Muscle of leg (tissue), 11 donors: ENCODE data around the gene MARVELD3. TPM values are rescaled to one million over a fixed set of nuclear protein-coding genes. Genes with fewer than 3 reads are reported as not detected.

Source experiments
- DNase-seq: peaks from one replicate; pipeline ENCODE4 v3.0.0; 2013
- H3K27ac ChIP-seq: one replicate; pipeline ENCODE4 v1.5.1; 2013; ENCODE audit warnings: mild to moderate bottlenecking, low read length, control low read depth
- H3K27me3 ChIP-seq: one replicate; pipeline ENCODE4 v1.6.1; 2013; ENCODE audit warnings: low read length; ENCODE audit not compliant: control insufficient read depth, insufficient read depth
- H3K36me3 ChIP-seq: one replicate; pipeline ENCODE4 v1.6.1; 2013; ENCODE audit warnings: low read length; ENCODE audit not compliant: control insufficient read depth, insufficient read depth
- H3K4me1 ChIP-seq: one replicate; pipeline ENCODE4 v1.6.1; 2013; ENCODE audit warnings: low read length; ENCODE audit not compliant: control insufficient read depth, insufficient read depth
- H3K4me3 ChIP-seq: one replicate; pipeline ENCODE4 v1.5.1; 2013; ENCODE audit warnings: low read length, control low read depth
- H3K9me3 ChIP-seq: replicated peaks from 2 replicates; pipeline ENCODE4 v1.6.1; 2013; ENCODE audit warnings: low read depth, low read length; ENCODE audit not compliant: control insufficient read depth
- WGBS: methylation state at CpG from one replicate; pipeline ENCODE4 v1.1.5; 2013; ENCODE audit warnings: missing lambda C conversion rate; ENCODE audit not compliant: insufficient coverage; 5-methylcytosine and 5-hydroxymethylcytosine counted together
- polyA plus RNA-seq, 8 donors: library from polyadenylated mRNA; unstranded; fragments of 120-200 nt; gene quantifications; one replicate each; pipeline versions ENCODE4 v1.2.1 to v1.2.3, GENCODE V29; 2013; ENCODE audit warnings: inconsistent platforms in 1 of 8, low replicate concordance in 1 of 8; ENCODE audit not compliant: insufficient read length in 8 of 8, insufficient read depth in 1 of 8
- total RNA-seq: library from RNA; stranded (reverse); fragments of 120-200 nt; gene quantifications from one replicate; pipeline ENCODE4 v1.2.4, GENCODE V29; 2013

Gene MARVELD3
- total and polyA plus RNA-seq, 9 donors = 0.14 to 4.0 (median 0.30) TPM; not detected in 1

DNA sequence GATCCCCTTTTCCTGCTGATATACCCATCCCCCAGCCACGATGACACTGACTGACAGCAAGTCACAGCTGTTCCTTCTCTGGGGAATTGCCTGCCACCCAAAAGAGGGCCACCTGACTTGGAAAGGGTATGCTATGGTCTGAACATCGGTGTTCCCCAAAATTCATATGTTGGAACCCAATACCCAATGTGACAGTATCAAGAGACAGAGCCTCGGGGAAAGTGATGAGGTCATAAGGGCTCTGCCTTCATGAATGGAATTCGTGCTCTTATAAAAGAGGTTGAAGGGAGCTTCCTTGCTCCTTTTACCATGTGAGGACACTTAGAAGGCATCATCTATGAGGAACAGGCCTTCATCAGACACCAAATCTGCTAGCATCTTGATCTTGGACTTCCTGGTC is 7.6 kb upstream of the MARVELD3 start:
- H3K36me3 ChIP-seq = no peaks in the 10 kb centered on the region
- no peak overlapping the region for H3K27ac ChIP-seq
- no peaks in the 10 kb centered on the region for H3K9me3 ChIP-seq
- DNase-seq = no peak
- no peak overlapping the region for H3K4me3 ChIP-seq
- H3K4me1 ChIP-seq = no peaks in the 10 kb centered on the region
- H3K27me3 ChIP-seq = peaks cover 2% of the 10 kb centered on the region
- WGBS = no CpG with 5 or more reads among the region's 4 CpGs

DNA sequence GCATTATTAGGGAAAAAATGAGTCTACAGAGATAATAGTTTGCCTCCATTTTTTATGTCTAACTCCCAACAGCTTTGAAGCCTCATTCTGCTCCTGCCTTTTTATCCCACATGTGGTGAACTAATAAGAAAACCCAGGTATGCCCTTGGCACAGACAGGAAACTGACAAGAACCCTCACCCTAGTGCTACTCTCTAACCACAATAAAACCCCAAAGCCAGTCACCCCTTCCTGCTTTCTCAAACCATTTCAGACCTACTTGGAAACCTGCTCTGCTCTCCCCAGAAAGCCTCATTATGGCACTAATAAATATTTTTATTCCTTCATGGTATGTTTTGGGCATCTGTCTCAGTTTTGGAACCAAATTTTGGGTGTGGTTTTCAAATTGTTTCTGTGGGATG is 3.9 kb upstream of the MARVELD3 start:
- H3K9me3 ChIP-seq = no peaks in the 10 kb centered on the region
- peaks cover 30% of the 10 kb centered on the region for H3K27me3 ChIP-seq
- H3K36me3 ChIP-seq = no peaks in the 10 kb centered on the region
- H3K4me1 ChIP-seq = peaks cover 5% of the 10 kb centered on the region
- H3K4me3 ChIP-seq = no peak overlapping the region
- no peak for DNase-seq
- H3K27ac ChIP-seq = no peak overlapping the region

DNA sequence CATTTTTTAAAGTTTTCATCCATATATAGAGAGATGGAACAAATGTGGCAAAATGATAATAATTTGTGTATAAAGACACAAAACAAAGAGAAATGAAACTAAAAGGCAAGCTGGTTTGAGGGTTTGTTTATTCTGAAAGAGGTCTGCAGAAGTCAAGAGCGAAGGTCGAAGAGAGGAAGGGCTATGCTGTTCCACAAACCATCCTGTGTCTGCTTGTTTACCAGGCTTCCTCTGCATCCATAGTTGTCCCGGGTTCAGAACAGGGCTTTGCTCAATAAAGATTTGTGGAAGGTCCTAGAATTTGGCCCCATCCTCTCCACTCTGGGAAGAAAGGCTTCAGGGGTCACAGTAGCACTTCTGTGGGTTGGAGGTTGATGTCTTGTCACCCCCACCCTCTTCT is 2.4 kb upstream of the MARVELD3 start:
- Histone ChIP-seq H3K36me3 (no peaks in the 10 kb centered on the region), H3K27ac (no peak overlapping the region), H3K4me3 (no peak overlapping the region), H3K4me1 (peaks cover 5% of the 10 kb centered on the region), H3K9me3 (no peaks in the 10 kb centered on the region), H3K27me3 (peaks cover 42% of the 10 kb centered on the region)
- DNase-seq = no peak
- no CpG with 5 or more reads among the region's 3 CpGs for WGBS

DNA sequence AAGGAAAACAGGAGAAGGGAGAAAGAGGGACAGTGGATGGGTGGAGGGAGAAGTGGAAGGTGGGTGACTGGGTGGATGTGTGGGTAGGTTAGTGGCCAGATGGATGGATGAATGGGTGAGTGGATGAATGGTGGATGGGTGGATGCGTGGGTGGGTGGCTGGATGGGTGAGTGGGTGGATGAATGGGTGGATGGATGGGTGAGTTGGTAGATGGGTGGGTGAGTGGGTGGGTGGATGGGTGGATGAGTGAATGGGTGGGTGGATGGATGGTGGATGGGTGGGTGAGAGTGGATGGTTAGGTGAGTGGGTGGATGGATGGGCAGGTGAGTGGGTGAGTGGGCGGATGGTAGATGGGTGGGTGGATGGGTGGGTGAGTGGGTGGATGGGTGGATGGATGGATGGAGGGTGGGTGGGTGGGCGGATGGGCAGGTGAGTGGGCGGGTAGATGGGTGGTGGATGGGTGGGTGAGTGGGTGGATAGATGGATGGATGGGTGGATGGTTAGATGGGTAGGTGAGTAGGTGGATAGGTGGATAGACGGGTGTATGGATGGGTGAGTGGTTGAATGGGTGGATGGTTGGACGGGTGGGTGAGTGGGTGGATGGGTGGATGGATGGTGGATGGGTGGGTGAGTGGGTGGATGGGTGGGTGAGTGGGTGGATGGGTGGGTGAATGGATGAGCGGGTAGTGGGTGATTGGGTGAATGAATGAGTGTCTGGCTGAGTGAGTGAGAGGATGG is 702 bp upstream of the MARVELD3 start:
- Histone ChIP-seq H3K4me3 (no peak overlapping the region), H3K9me3 (no peaks in the 10 kb centered on the region), H3K27me3 (peaks cover 49% of the 10 kb centered on the region), H3K4me1 (peaks cover 5% of the 10 kb centered on the region), H3K36me3 (no peaks in the 10 kb centered on the region), H3K27ac (no peak overlapping the region)
- WGBS = 82% methylated on average over 5 of the region's 7 CpGs
- DNase-seq = no peak

DNA sequence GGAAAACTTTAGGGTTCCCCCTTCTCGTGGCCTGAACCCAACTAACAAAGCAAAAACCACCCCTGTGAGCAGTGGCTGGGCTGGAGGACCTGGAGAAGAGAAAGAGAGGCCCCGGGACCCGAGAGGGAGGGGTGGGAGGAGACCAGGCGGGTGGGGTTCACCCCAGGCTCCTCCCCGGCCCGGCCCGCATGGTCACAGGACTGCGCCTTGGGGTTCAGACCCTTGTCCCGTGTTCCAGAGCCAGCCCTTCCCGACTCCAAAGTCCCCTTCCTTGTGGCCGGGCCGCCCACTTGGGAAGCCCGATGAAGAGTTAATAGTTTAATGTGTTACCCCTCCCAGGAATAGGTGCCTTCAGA is 852 bp downstream of the MARVELD3 start:
- no CpG with 5 or more reads among the region's 13 CpGs for WGBS
- peaks cover 49% of the 10 kb centered on the region for H3K27me3 ChIP-seq

DNA sequence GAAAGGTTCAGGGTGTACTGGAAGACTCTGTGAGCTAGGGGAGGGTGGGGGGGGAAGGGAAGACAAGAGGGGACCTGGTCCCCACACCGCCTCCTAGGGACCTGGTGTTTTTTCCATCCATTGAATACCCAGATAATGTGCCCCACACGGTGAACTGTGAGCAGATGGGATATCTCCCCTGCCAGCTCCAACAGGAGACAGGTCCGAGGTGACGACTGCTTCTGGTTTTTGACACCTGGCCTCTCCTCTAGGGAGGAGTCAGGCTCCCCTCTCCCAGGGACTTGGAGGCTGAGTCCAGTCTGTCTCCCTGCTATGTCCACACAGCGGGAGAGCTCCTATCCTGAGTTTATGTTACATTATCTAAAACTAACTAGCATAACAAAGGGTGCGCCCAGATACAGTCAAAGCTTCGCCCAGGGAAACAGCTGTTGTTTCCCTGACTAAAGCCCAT is 1.8 kb downstream of the MARVELD3 start:
- no peak overlapping the region for H3K27ac ChIP-seq
- no peak for DNase-seq
- H3K4me3 ChIP-seq = no peak overlapping the region
- H3K27me3 ChIP-seq = peaks cover 49% of the 10 kb centered on the region
- H3K36me3 ChIP-seq = no peaks in the 10 kb centered on the region
- WGBS = 47% methylated on average over 5 of the region's 7 CpGs
- H3K9me3 ChIP-seq = no peaks in the 10 kb centered on the region
- H3K4me1 ChIP-seq = peaks cover 5% of the 10 kb centered on the region

More for the DNA sequence above, 852 bp downstream of the MARVELD3 start:
- H3K4me3 ChIP-seq = no peak overlapping the region
- peaks cover 5% of the 10 kb centered on the region for H3K4me1 ChIP-seq
- H3K27ac ChIP-seq = no peak overlapping the region
- DNase-seq = no peak
- H3K9me3 ChIP-seq = no peaks in the 10 kb centered on the region
- H3K36me3 ChIP-seq = no peaks in the 10 kb centered on the region

DNA sequence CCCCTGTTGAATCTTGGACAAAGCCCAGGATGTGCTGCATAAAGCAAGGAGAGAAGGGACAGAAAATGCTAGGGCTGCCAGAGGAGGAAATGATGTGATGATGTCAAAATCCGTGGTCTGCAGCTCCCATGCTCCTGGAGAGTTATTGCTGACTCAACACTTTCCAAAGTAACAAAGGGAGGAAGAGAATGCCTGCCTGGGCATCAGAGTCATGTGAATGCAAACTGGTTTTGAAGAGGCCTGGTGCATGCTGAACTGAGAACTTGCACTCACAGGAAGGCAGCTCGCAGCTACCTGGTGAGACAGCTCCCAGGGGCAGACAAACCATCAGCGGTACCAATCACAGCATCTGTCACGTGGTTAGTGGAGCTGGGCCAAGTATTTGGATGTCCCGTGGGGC is 2.8 kb downstream of the MARVELD3 start:
- Histone ChIP-seq H3K4me1 (peaks cover 5% of the 10 kb centered on the region), H3K9me3 (no peaks in the 10 kb centered on the region), H3K36me3 (no peaks in the 10 kb centered on the region), H3K4me3 (no peak overlapping the region), H3K27ac (no peak overlapping the region), H3K27me3 (peaks cover 49% of the 10 kb centered on the region)
- DNase-seq = peak; percentile 30
- WGBS = 8% methylated on average over 2 of the region's 5 CpGs

DNA sequence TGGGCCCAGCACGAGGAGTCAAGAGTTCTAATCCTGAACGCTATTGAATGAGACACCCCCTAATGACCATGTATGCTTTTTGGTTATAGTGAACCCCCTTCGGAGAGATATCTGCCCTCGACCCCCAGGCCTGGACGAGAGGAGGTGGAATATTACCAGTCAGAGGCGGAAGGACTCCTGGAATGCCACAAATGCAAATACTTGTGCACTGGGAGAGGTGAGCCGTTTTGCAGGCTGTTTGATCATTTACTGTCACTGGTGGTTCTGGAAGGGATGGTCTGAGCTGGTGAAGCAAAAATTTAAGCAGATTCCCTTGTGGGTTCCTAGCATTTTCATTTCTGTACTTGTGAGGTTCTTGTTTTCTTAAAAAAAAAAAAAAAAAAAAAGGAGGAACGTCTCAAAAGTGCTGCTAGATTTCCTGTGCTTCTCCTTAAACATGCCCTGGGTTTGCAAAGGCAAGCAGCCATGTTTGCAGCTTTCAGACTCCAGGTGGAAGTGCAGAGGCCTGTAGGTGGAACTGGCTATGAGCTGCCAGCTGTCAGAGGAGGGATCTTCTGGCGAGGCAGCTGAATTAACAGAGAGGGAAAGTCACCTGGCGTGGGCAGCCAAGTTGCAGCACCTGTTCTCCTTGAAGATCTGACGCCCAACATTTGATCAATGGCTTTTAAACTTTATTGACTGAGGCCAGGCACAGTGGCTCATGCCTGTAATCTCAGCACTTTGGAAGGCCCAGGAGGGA is 3.5 kb downstream of the MARVELD3 start:
- 61% methylated on average over 6 of the region's 11 CpGs for WGBS
- H3K9me3 ChIP-seq = no peaks in the 10 kb centered on the region
- peaks cover 5% of the 10 kb centered on the region for H3K4me1 ChIP-seq
- no peaks in the 10 kb centered on the region for H3K36me3 ChIP-seq
- no peak for DNase-seq
- peaks cover 44% of the 10 kb centered on the region for H3K27me3 ChIP-seq
- no peak overlapping the region for H3K4me3 ChIP-seq
- H3K27ac ChIP-seq = no peak overlapping the region

DNA sequence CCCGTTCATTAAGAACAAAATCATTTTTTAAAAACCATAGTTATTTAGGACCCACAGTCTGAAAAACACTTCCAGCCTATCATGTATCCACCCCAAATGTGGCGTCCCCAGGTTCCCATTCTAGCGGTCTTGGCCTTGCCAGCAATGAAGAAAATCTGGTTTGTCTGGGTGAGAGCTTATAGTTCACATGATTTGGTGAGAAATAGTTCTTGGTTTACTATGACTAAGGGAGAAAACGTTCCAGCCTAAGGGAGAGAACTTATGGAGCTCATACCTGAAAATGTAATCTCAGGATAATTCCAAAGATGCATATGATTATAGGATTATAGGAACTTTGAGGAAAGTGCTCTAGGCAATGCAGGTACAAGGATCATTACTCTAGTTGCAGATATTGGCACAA is 4.8 kb downstream of the MARVELD3 start:
- no peaks in the 10 kb centered on the region for H3K9me3 ChIP-seq
- H3K27me3 ChIP-seq = peaks cover 34% of the 10 kb centered on the region
- no peaks in the 10 kb centered on the region for H3K36me3 ChIP-seq
- H3K4me3 ChIP-seq = no peak overlapping the region
- H3K27ac ChIP-seq = no peak overlapping the region
- DNase-seq = no peak
- 100% methylated on average over 1 of the region's 4 CpGs for WGBS
- peaks cover 5% of the 10 kb centered on the region for H3K4me1 ChIP-seq

DNA sequence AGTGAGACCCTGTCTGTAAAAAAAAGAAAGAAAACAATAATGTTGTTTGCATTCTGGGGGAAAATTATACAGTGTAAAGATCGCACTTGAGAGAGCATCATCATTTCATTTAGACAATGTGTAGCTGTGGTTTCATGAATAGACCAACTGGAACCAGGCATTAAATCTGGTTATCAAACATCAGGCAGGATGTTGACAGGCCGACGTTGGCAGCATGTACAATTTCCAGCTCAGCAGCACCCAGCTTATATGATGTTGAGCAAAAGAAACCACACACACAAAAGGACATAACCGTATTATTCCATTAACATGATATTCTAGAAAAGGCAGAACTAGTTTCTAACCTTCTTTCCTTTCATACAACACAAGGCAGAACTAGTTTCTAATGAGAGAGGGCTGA is 5.8 kb downstream of the MARVELD3 start:
- Histone ChIP-seq H3K27me3 (peaks cover 24% of the 10 kb centered on the region), H3K4me3 (no peak overlapping the region), H3K36me3 (no peaks in the 10 kb centered on the region), H3K27ac (no peak overlapping the region), H3K4me1 (no peaks in the 10 kb centered on the region), H3K9me3 (no peaks in the 10 kb centered on the region)
- DNase-seq = no peak
- WGBS = no CpG with 5 or more reads among the region's 4 CpGs
